OCI-LY3 (cell line): Measurements from ENCODE around the gene SLC20A1.

Experiments
- H2AFZ ChIP-seq: fragments of 200-600, 300-600 bp; shearing (Covaris generic); 2 replicates; pipeline ENCODE4 v1.6.0; 2014; ENCODE audit warnings: antibody characterized with exemption, low read depth, low read length
- H3K27ac ChIP-seq: fragments of 200-600, 300-600 bp; sonication (generic); 2 replicates; pipeline ENCODE4 v1.5.1; 2014; ENCODE audit warnings: mild to moderate bottlenecking, low read length, moderate library complexity, mixed read lengths
- H3K27me3 ChIP-seq: fragments of 200-600, 300-600 bp; sonication (generic); 2 replicates; pipeline ENCODE4 v1.6.1; 2014; ENCODE audit warnings: low read depth, low read length, mixed read lengths
- H3K36me3 ChIP-seq: fragments of 200-600, 300-600 bp; sonication (generic); replicated peaks from 2 replicates; pipeline ENCODE3; 2014; ENCODE audit warnings: low read depth, low read length, mixed read lengths
- H3K4me1 ChIP-seq: fragments of 300-600, 200-600 bp; sonication (generic); 2 replicates; pipeline ENCODE4 v1.6.1; 2014; ENCODE audit warnings: low read length, mixed read lengths
- H3K4me2 ChIP-seq: fragments of 200-600, 300-600 bp; sonication (generic); 2 replicates; pipeline ENCODE4 v1.6.1; 2014; ENCODE audit warnings: low read length, mixed read lengths
- H3K4me3 ChIP-seq: fragments of 300-600, 200-600 bp; sonication (generic); 2 replicates; pipeline ENCODE4 v1.5.1; 2014; ENCODE audit warnings: antibody characterized with exemption, mild to moderate bottlenecking, low read length, moderate library complexity
- H3K79me2 ChIP-seq: fragments of 300-600, 200-600 bp; shearing (Covaris generic); 2 replicates; pipeline ENCODE4 v1.6.1; 2014; ENCODE audit warnings: mild to moderate bottlenecking, low read length, mixed read lengths
- H3K9ac ChIP-seq: fragments of 300-600, 200-600 bp; shearing (Covaris generic); 2 replicates; pipeline ENCODE4 v1.6.0; 2014; ENCODE audit warnings: mild to moderate bottlenecking, low read length, moderate library complexity
- H3K9me3 ChIP-seq: fragments of 200-600, 300-600 bp; shearing (Covaris generic); 2 replicates; pipeline ENCODE4 v1.6.1; 2014; ENCODE audit warnings: low read length, mixed read lengths; ENCODE audit not compliant: insufficient read depth
- H4K20me1 ChIP-seq: fragments of 200-600, 300-600 bp; sonication (generic); 2 replicates; pipeline ENCODE4 v1.6.1; 2016; ENCODE audit warnings: low read length, mixed read lengths; ENCODE audit not compliant: insufficient read depth
- CTCF ChIP-seq: fragments of 200-600, 300-600 bp; sonication (generic); IDR thresholded peaks from 2 replicates; pipeline ENCODE4 v1.5.1; 2014; ENCODE audit warnings: antibody characterized with exemption, low read length, low read depth
- EZH2phosphoT487 ChIP-seq: fragments of 200-600 bp; shearing (Covaris generic); IDR thresholded peaks from 2 replicates; pipeline ENCODE4 v1.6.1; 2018; ENCODE audit warnings: antibody characterized with exemption, mixed run types, low read depth

Gene SLC20A1

DNA sequence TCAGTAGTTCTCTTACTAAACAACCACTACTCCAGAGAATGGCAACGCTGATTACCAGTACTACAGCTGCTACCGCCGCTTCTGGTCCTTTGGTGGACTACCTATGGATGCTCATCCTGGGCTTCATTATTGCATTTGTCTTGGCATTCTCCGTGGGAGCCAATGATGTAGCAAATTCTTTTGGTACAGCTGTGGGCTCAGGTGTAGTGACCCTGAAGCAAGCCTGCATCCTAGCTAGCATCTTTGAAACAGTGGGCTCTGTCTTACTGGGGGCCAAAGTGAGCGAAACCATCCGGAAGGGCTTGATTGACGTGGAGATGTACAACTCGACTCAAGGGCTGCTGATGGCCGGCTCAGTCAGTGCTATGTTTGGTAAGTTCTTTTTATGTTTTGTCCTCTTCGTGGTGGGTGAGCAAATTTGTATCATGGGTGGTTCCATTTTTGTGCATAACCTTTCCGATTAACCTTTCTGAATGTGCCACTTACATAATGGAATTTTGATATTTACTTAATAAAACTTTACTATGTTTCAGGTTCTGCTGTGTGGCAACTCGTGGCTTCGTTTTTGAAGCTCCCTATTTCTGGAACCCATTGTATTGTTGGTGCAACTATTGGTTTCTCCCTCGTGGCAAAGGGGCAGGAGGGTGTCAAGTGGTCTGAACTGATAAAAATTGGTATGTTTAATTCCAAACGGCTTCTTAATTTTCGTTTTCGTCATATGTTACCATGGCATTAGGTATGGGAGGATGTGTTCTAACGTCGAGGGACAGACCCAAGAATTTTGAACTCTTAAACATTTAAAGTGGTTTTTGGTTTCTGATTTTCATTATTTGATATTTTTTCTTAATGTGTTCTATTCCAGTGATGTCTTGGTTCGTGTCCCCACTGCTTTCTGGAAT is 1.3 kb downstream of the SLC20A1 start:
- TF ChIP-seq EZH2phosphoT487 (no peak), CTCF (no peak)
- H3K4me3 ChIP-seq: peak overlapping the region; percentile 92
- no peak overlapping the region for H2AFZ ChIP-seq
- no peaks in the 10 kb centered on the region for H3K27me3 ChIP-seq
- peaks cover 36% of the 10 kb centered on the region for H4K20me1 ChIP-seq
- H3K9ac ChIP-seq: peak overlapping the region; percentile 84
- H3K79me2 ChIP-seq: peaks cover 69% of the 10 kb centered on the region
- peak overlapping the region; percentile 70 for H3K27ac ChIP-seq
- peaks cover 30% of the 10 kb centered on the region for H3K4me1 ChIP-seq
- H3K4me2 ChIP-seq: peak overlapping the region; percentile 77
- H3K9me3 ChIP-seq: no peaks in the 10 kb centered on the region
- H3K36me3 ChIP-seq: peaks cover 47% of the 10 kb centered on the region

DNA sequence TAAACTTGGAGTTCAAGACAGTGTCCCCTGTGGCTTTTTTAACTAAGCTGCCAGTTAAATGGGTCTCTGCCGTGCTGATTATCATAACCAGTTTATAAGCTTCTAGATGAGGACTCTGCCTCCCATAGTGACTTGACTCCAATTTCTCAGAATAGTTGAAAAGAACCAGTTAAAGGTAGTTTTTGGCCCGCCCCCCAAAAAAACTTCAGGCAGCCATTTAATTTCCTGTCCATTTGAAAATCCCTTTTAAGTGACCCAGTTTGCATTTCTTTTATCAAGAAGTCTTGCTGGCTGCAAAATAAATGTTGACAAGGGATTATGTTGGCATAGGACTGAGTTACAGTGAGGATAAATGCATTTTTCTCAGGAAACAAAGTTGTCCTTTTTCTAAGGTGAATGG is 2.3 kb downstream of the SLC20A1 start:
- H3K9me3 ChIP-seq: no peaks in the 10 kb centered on the region
- peak overlapping the region; percentile 6; the same call in 1 of the 2 replicates for H3K9ac ChIP-seq
- H4K20me1 ChIP-seq: peaks cover 41% of the 10 kb centered on the region
- peaks cover 80% of the 10 kb centered on the region for H3K79me2 ChIP-seq
- H3K4me2 ChIP-seq: peak overlapping the region; percentile 77
- TF ChIP-seq EZH2phosphoT487 (no peak), CTCF (no peak)
- H3K4me1 ChIP-seq: peaks cover 30% of the 10 kb centered on the region
- peaks cover 57% of the 10 kb centered on the region for H3K36me3 ChIP-seq
- no peak overlapping the region for H2AFZ ChIP-seq
- no peaks in the 10 kb centered on the region for H3K27me3 ChIP-seq
- no peak overlapping the region for H3K27ac ChIP-seq
- peak overlapping the region; percentile 92; the same call in 1 of the 2 replicates for H3K4me3 ChIP-seq

DNA sequence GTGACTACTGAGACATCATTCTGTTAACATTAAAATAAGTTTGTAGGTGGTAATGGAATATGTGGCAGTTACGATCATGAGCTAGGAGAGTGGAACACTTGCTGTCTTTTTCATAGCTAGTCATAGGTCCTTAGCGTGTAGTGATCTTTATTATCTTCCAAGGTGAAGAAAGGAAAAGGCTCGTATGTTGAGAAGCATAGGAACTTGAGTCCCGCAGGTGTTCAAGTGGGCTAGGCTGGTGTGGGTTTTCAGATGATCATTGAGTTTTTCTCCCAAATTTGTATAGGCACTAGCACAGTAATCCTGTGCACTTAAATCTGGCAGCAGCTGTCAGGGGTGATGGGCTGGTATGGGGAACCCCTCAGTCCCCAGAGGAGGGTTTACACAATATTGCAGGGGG is 10.9 kb downstream of the SLC20A1 start:
- peaks cover 19% of the 10 kb centered on the region for H3K4me1 ChIP-seq
- TF ChIP-seq CTCF (no peak), EZH2phosphoT487 (no peak)

GRCh38 chr2:112658301-112658700 is 12.6 kb downstream of the SLC20A1 start:
- peaks cover 82% of the 10 kb centered on the region for H3K36me3 ChIP-seq
- TF ChIP-seq EZH2phosphoT487: no peak
- no peak for TF ChIP-seq CTCF
- no peak overlapping the region for H3K4me3 ChIP-seq
- H3K79me2 ChIP-seq: peaks cover 75% of the 10 kb centered on the region
- H3K4me1 ChIP-seq: peaks cover 19% of the 10 kb centered on the region
- H3K4me2 ChIP-seq: no peak overlapping the region
- no peak overlapping the region for H3K9ac ChIP-seq
- no peak overlapping the region for H2AFZ ChIP-seq
- no peaks in the 10 kb centered on the region for H3K27me3 ChIP-seq
- no peaks in the 10 kb centered on the region for H3K9me3 ChIP-seq
- H4K20me1 ChIP-seq: peaks cover 21% of the 10 kb centered on the region; the same call in 1 of the 2 replicates
- no peak overlapping the region for H3K27ac ChIP-seq

More for the DNA sequence above, 10.9 kb downstream of the SLC20A1 start:
- Histone ChIP-seq H3K79me2 (peaks cover 89% of the 10 kb centered on the region), H3K4me2 (no peak overlapping the region), H3K27ac (peak overlapping the region; percentile 52; the same call in 1 of the 2 replicates), H3K27me3 (no peaks in the 10 kb centered on the region), H3K4me3 (no peak overlapping the region), H3K9ac (no peak overlapping the region), H4K20me1 (peaks cover 29% of the 10 kb centered on the region), H2AFZ (no peak overlapping the region), H3K36me3 (peaks cover 85% of the 10 kb centered on the region), H3K9me3 (no peaks in the 10 kb centered on the region)
